GM10847 (cell line): ENCODE measurements around the gene PLA2G6.

Experiments
- POLR2A ChIP-seq: IDR thresholded peaks from 2 replicates; pipeline ENCODE4 v1.6.1; 2011; ENCODE audit not compliant: insufficient read length; ENCODE audit errors: extremely low read depth

Gene PLA2G6

DNA sequence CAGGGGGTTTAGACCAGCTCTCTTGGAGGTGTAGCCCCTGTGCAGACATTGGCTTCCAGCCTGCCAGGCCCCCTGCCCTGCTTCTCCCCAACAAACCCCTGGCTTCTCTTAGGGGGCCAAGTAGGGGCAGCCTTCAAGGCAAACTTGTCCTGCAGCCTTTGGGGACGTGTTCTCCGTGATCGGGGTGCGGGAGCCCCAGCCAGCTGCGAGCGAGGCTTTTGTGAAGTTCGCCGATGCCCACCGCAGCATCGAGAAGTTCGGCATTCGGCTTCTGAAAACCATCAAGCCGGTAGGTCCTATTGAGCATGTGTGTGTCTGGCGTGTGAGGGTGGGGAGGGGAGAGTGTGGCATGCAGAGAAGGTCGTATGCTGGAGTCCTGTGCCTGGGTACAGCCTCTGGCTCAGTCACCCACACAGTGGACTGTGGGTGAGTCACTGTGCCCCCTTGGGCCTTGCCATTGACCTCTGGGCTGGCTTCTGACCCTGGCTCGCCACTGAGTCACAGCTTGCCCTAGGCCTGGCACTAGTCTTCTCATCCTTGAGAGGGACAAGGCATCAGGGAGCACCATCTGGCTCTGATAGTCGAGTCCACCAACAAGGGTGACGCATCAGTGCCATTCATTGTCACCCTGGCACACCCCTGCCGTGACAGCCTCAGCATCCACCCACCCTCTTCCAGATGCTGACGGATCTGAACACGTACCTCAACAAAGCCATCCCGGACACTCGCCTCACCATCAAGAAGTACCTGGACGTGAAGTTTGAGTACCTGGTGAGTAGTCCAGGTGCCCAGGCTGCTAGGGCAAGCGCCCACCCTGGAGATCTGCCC, 109.1 kb downstream of the PLA2G6 start:
- no peak for TF ChIP-seq POLR2A

GRCh38 chr22:38071421-38072321, 110.0 kb downstream of the PLA2G6 start:
- no peak for TF ChIP-seq POLR2A

DNA sequence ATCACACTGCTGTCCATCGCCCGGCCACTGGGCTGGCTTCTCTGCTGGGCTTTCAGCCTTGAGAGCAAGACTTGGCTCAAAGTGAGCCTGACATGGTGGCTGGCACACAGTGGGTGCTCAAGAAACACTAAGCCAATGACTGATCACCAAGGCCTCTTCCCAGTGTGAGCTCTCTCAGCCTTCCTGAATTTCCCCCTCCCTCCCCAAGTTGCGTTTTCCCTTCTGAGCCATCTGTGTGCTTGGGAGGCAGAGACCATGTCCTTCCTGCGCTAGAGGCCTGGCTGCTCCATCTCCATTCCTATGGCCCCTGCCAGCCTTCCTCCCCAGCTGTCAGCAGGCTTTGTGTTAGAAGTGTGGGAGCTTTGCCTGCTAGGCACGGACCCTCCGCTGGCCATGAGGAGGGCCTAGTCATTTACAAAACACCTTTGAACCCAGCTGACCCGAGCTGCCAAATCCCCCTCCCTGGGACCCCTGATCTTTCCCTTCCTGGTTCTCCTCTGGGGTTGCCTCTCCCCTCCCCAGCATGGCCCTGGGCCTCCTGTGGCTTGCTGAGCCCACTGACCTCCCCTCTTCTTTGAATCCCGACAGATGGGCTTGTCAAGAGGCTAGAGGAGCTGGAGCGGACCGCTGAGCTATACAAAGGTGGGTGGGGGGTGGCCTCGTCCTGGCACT, 111.2 kb downstream of the PLA2G6 start:
- TF ChIP-seq POLR2A, result no peak

GRCh38 chr22:38069372-38070249, 112.0 kb downstream of the PLA2G6 start:
- no peak for TF ChIP-seq POLR2A

GRCh38 chr22:38068641-38069371, 112.8 kb downstream of the PLA2G6 start:
- no peak for TF ChIP-seq POLR2A

GRCh38 chr22:38067761-38068360, 113.8 kb downstream of the PLA2G6 start:
- TF ChIP-seq POLR2A, result no peak

- TF ChIP-seq POLR2A, result no peak
Observed at GRCh38 chr22:38067028-38067415, 114.6 kb downstream of the PLA2G6 start.

DNA sequence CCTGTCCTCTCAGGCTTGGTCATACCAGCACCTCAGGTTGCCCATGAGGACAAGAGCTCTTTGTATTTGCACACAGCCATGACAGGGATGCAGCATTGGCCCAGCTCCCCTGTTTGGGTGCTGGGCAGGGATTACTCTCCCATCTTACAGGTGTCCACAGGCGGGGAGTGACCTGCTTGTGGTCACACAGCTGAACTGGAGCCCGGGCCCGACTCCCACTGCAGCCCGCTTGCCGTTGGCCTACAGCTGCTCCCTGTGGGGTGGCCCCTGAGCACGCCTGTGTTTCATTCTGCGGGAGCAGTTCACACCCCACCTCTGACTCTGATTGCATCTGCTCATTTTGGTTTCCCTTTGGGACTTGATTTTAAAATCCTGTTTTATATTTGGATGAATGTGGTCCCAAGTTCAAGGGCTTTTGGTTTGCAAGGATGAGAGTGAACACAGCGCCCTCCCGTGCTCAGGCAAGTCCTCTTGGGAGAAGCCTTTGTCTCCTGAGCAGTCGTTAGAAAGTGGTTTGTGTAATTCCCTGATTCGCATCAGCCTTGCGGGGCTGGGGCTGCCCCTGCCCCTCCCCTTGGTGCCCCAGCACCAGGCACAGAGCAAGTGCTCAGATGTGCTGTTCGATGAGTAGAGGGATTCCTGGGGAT, 115.1 kb downstream of the PLA2G6 start:
- no peak for TF ChIP-seq POLR2A

DNA sequence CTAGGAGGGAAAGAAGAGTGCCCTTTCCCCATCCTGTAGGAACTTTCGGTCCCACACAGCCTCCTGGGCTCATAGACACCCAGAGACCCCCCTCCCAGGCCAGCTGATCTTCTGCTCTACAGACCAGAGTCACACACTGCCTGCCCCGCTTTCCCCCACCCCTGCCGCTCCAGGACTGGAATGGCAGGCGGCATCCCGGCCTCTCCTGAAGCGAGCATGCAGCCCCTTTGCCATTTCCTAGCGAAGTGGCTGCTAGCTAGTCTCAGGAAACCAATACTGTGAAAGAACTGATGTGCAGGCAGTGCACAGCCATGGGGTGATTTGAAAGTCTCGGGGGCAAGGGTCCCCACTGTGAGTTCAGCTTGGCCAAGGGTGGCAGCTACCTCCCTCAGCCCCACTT, 116.1 kb downstream of the PLA2G6 start:
- no peak for TF ChIP-seq POLR2A

- TF ChIP-seq POLR2A, result no peak
Observed at GRCh38 chr22:38062791-38063190, 118.8 kb downstream of the PLA2G6 start.
